ENCODE measurements around the gene DCLRE1B.
A peak's percentile ranks its signal among the peaks of the same experiment; 100 is the strongest.

DCLRE1B gene

GRCh38 chr1:113887402-113888175, 17.5 kb upstream of the DCLRE1B start, which contains the start of gene BCL2L15:
BCL2L15 (minus strand) TSS chr1:113887581; CDS start chr1:113887375, 206 bp downstream.
- no peak for DNase-seq

GRCh38 chr1:113890816-113891215, 14.3 kb upstream of the DCLRE1B start:
- DNase-seq, result no peak

- no peak for DNase-seq
Observed at GRCh38 chr1:113891631-113892220, 13.4 kb upstream of the DCLRE1B start.

GRCh38 chr1:113893267-113893666, 11.9 kb upstream of the DCLRE1B start:
- DNase-seq, result no peak

DNA sequence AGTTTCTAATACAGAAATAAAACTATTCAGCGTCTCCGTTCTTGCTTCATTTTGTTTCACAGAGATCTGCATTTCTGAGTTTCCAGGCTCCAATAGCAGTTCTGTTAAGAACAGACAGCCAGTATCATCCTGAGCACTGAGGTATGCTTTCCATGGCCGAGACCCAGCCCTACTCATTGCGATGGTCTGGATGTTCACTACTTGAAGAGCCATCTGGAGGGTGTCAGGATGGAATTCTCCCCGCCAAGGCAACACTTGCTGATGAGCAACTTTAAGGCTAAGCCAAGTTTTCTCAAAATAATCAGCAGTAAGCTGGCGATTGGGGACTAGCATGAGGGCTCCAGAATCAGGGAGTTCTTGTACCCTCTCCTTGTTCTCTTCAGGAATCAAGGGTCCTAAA, 10.0 kb upstream of the DCLRE1B start:
- DNase-seq, result no peak

GRCh38 chr1:113895961-113896360, 9.2 kb upstream of the DCLRE1B start:
- DNase-seq, result no peak

DNA sequence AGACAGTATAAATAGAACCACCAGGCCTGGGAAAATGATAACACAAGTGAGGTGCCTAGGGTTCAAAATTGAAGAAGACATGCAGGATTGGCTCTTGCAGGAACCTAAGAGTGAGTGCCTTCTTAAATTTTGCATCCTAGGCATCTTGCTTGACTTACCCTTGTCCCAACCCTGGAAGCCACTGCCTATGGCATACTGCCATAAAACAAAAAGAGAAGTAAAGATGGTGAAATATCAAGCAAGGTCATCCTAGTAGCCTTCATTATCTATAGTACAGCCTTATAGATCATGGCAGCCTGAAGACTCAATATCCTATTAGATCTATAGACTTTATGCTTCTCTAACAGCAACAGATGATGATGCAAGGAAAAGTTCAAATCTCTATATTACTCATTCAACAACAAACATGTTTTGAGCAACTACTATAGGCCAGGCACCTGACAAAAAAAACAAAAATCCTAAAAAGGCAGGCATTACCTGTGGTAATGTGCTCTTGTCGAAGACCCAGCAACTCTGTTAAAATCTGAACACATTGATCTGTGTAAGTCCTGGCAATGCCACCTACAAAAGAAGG, 6.8 kb upstream of the DCLRE1B start:
- no peak for DNase-seq

- DNase-seq, result no peak
Observed at GRCh38 chr1:113899111-113899510, 6.0 kb upstream of the DCLRE1B start.

- peak; percentile 11 for DNase-seq
Observed at GRCh38 chr1:113901191-113901590, 3.9 kb upstream of the DCLRE1B start.

GRCh38 chr1:113903501-113904292, 1.4 kb upstream of the DCLRE1B start:
- DNase-seq, result peak; percentile 20

GRCh38 chr1:113904293-113904673, 843 bp upstream of the DCLRE1B start:
- DNase-seq, result no peak

GRCh38 chr1:113905435-113905861, 322 bp downstream of the DCLRE1B start:
- DNase-seq, result no peak

DNA sequence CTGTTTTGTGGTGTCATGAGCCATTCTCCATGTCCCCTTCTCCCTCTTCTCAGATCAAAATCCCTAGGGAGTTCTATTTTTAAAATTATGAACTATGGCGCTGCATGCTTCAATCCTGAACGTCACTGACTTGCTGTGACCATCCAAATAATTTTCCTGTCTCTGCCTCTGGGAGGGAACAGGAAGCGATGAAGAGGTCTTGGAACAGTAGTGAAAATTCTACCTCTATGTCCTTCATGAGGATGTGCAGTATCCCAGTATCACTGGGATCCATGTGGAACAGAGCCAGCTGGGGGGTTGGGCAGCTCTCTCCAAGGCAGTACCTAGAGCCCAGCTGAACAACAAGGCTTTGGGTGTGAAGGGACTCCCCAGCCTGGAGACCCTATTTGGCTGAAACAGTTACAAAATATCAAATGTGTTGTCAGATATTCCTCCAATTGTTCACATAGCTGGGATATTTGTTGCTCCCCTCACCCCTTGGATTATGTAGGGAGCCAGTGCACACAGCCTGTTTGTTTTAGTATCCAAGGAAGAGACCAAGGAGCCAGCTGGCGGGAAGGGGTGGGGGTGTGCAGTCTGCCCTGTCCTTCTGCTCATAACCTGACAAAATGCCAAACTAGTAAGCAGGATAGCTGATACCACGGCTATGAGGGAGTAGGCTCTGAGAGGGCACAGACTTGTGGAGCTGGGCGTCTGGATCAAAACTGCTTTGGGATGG, 7.6 kb downstream of the DCLRE1B start:
- DNase-seq, result no peak

DNA sequence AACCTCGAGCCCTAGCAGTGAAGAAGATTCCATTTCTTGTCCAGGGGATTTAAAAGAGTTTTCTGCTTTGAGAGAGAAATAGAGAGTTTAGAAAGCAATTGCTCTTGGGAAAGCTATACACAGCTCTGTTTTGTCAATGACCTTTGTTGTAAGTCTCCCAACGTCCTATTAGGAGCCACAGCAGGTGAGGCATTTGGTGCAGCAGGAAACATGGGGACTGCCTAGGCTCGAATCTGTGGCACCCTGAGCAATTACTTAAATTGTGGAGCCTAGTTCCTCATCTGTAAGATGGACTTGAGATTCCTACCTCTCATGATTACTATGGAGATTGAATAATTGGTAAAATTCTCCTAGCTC, 8.2 kb downstream of the DCLRE1B start:
- no peak for DNase-seq

- no peak for DNase-seq
Observed at GRCh38 chr1:113913887-113914664, 8.9 kb downstream of the DCLRE1B start.

DNA sequence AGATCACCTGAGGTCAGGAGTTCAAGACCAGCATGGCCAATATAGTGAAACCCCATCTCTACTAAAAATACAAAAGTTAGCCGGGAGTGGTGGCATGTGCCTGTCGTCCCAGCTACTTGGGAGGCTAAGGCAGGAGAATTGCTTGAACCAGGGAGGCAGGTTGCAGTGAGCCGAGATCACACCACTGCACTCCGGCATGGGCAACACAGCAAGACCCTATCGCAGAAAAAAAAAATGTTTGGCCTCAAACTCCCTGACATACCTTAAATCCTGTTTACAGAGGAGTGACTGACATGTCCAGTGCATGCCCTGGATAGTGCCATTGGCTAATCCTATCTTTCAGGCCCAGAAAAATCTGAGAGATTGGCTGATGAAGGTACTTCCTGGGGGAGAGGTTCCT, 11.8 kb downstream of the DCLRE1B start:
- DNase-seq, result no peak

- DNase-seq, result no peak
Observed at GRCh38 chr1:113917400-113918082, 12.4 kb downstream of the DCLRE1B start.

DNA sequence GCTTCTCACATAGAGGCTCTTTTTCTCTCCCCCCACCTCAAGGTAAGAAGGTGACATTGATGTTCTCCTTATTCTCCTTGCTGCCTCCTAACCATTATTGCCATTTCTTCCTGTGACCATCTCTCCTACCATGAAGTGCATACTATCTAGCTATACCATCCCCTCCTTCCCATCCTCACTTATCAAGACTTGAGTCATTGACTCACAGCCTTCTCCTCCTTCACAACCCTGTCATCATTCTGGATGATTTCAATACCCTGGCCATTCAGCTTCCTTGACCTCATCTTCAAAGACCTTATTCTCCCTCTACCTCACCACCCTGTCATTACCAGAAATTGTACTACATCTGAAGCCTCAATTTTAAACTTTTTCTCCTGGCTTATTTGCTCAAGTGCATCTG, 13.1 kb downstream of the DCLRE1B start:
- no peak for DNase-seq

DNA sequence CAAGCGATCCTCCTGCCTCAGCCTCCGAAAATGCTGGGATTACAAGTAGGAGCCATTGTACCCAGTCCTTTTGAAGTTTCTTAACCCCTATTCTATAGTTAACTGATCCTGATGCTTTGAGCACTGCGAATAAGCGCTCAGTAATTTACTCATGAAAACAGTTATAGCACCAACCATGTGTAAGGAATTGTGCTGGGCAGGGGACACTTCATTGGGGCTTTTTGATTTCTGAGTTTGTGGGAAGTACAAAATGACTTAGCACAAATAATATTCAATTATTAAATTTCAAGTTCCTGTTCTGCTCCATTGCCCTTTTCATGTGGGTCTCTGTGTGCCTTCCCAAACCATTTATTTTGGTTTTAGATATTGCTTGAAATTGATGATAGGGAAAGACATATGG, 17.8 kb downstream of the DCLRE1B start:
- DNase-seq, result no peak

- DNase-seq, result no peak
Observed at GRCh38 chr1:113924473-113924872, 19.3 kb downstream of the DCLRE1B start.

- DNase-seq, result no peak
Observed at GRCh38 chr1:113928187-113928930, 23.2 kb downstream of the DCLRE1B start.

Data from CD4-positive, alpha-beta T cell treated with Interleukin-12 subunit alpha and Interleukin-12 subunit beta, for 1 hour (primary cell).